ENCODE results near the gene LRMDA.

LRMDA gene

DNA sequence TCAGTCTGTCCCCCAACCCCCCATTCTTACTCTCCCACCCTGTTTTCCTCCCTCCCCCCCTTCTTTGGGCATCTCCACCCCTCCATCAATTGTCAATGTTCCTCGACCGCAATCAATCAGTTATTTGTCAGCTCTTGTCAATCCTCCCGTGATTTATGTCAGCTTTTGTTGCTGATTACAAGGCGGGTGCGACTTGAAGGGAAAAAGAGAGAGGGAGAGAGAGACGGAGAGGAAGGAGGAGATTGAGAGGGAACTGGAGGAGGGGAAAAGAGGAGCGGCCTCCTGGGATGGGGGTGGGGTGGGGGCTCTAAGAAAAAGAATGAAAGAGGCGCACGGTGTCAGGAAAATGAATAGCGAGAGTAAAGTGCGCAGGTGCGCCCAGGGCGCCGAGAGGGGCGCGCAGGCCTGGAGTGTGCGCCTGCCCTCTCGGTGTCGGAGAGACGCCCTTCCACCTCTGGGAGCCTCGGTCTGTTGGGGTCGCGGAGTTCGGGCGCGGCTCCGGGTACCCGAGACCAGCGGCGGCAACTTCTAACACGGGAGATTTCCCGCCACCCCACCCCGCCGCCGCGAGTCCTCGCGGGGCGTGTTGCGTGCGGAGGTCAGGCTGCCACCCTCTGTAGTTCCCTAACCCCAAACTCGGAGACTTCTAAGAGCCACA, 28.8 kb upstream of the LRMDA start:
- FAIRE-seq, result no peak

GRCh38 chr10:75403144-75403938, 28.1 kb upstream of the LRMDA start:
- FAIRE-seq, result no peak

DNA sequence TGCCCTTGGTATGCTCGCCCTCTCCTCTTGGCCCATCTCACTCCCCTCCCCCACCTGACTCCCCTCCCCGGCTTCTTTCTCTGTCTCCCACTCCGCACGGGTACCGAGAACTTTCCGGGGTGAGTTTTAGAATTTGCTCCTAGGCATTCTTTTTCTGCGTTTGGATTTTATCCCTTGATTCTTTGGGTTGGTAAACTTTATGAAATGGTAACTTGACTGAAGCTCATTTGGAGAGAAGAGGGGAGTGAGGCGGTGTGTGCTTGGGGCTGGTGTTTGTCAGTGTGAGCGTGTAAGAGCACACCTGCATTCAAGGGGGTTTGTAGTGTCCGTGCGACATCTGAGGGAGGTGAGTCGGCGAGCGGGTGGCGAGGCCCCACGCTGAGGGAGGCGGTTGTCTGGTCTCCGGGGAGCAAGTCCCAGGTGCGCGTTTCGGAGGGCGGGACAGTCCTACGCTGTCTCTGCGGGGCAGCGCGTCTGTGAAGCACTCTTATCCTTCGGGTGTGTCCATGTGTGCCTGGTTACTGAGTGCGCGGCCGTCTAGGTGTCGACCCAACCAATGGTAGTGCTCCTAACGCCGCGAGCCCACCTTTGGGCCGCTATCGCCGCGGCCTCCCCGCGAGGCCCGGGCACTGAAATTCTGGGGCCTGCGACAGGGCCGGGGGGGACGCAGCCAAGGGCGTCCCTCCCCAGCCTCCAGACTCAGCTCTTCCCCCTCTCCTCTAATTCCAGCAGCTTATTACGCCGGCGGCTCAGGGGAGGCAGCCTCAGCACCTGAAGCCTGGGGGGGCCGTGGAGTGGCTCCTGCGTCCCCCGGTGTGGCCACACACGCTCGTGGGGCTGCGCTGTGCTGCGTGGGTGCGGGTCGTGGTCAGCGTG, 27.2 kb upstream of the LRMDA start:
- FAIRE-seq, result no peak

DNA sequence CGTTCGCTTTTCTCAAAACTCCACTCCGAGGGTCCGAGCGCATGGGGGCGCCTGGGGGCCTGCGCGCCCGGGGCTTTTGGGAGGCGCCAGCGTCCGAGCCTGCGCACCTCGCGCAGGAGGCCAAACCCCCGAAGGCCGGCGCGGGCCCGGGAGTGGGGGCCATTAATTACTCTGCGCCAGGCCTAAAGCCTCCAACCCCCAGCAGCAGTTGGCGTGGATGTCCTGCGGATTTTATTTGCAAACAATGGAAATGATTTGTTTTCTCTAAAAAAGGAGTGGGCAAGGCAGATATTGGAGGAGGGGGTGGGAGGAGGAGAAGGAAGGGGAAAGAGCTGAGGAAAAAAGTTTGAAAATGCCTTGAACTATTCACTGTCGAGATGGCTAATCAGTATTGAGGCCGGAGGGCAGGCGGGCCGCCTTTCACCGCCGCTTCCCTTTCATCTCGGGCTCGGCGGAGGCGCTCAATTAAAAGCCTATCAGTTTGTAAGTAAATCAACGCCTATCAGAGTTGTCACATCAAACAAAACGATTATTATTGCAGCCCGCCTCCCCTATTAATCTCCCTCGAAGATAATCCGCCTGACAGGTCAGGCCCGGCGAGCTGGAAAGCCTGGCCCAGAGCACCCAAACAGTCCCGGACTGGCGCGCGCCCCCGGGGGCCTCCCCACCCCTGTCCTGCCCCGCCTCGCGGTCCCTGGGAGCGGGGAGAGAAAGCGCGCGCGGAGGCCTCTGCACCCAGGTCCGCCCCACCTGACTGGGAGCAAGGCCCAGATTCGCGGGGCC, 26.4 kb upstream of the LRMDA start:
- no peak for FAIRE-seq

DNA sequence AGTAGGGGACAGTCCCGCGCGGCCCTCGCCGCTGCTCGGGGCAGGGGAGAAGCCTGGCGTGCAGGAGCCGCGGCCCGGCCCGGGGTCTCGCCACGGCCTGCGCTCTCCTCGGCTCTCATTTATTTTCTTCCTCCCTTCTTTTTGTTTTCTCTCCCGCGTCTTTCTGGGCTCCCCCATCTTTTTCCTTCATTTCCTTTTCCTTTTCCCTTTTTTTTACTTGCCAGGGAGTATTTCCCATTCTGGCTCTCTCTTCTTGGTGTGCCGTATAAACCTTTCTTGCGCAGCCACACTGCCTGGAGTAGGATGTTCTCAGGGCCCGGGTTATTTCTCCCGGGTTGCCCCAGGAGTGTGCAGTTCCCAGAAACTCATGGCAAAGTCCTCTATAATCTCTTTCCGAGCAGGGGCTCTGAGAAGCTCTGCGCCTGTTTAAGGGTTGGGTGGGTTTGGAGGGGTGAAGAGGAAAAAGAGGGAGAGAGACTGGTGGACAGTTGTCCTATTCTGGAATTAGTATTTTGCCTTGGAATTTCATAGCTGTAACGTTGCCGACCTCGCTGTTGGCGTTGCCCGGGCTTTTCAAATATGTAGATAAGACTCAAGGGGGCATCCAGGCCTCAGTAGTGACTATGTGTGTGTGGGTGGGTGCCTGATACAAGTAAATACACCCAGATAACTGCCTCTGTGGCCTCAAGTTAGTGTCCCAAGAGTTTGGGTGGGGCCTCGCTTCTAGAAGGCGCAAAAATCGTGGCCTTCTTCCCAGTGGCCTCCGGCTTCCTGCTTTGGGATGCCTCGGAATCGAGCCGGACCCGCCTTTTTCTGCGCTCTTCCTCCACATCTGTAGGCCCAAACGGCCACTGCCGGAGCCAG, 25.6 kb upstream of the LRMDA start:
- no peak for FAIRE-seq

DNA sequence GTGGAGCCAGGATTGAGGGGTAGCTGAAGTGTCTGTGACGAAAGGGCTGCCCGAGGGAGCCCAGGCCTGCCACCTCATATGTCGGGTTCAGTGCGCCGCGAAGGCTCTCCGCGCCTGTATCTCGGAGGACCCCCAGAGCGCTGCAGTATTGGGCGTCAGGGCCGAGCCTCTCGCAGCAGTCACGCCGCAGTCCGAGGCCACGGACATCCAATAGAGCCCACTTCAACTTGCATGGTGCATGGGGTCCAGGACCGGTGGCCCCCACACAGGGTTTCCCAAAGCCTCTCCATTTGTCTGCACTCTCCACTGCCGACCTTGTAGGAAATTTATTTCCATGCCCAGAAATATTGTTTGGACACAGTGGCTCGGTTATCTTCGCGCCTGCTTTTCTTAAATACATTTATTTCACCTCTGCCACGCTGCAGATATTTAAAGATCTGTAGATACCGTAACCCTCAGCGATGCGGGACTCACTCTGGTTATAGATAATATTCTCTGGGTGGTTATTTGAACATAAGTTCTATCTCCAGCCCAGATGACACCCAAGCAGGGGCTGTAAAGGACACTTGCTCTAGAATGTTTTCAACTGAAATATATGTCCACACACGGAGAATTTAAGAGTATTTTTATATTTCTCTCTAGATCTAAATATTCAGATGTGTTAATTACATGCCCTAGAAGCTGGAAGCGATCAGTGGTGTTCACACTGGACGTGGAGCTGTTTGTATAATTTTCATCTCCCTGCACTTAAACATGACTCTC, 24.8 kb upstream of the LRMDA start:
- FAIRE-seq, result no peak

DNA sequence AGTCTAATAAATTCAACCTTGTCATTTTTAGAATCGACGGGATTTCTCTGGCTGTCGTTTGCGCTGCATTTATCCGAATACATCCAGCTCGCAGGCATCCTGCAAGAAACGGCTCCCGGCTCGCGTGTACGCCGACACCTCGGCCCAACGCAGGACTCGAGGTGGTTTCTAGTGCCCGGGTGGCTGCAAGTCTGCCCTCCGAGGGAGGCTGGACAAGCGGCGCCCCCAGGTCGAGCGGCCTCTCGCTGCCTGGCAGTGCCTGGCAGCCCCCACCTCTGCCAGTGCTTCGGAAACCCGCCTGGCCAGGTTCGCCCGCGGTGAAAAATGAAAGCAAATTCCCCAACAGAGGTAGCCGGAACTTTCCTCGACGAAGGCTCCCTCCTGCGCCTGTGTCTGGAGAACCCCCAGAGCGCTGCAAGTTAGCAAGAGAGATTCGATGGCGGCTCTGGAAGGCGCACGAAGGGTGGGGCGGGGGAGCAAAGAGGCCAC, 24.2 kb upstream of the LRMDA start:
- FAIRE-seq, result no peak

DNA sequence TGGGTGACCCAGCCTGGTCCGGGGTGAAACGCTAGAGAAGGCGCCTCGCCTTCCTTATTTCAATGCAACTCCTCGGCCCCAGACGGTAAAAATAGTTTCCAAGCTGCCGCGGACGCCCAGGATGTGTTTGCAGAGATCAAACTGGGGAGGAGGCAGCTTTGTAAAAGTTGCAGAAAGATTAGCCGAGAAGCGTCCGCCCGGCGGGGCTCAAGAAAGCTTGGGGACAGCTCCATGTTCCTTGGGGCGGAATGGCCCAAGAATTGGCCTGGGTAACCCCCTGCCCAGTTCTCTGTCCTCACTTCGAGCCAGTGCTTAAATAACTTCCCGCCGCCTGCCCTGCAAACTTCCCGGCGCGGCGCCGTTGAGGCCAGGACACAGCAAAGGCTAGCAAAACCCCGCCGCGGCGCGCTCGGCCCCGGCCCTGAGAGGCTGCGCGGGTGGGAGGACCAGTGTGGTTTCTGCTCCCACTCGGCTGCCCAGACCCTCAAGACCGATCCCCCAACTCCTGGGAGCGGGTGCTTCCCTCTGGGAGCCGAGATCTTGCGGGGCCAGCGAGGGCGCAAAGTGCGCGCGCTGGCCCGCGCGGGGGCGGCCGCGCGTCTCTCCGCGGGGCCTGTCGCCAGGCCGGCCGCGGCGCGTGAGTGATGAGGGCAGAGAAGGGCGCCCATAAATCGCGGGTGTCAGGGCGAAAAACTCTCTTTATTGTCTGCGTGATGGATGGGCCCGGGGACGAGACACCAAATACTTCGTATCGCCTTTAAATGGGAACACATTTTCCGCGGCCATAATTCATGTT, 23.5 kb upstream of the LRMDA start:
- no peak for FAIRE-seq

DNA sequence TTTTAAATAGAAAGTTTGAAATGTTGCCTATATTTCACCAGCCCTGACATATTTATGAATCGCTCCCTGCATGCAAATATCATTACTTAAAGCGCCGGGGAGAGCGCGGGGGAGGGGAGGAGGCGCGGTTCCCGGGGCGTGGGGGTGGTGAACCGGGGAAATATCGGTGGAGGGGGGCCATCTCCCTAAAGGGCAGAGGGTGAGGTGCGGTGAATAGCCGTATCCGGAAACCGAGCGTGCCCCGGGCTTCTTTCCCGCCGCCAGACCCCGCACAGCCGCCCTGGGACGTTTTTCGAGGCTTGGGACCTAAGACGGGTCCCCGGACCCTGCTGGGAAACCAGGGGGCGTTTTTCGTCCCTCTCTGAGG, 22.9 kb upstream of the LRMDA start:
- no peak for FAIRE-seq

DNA sequence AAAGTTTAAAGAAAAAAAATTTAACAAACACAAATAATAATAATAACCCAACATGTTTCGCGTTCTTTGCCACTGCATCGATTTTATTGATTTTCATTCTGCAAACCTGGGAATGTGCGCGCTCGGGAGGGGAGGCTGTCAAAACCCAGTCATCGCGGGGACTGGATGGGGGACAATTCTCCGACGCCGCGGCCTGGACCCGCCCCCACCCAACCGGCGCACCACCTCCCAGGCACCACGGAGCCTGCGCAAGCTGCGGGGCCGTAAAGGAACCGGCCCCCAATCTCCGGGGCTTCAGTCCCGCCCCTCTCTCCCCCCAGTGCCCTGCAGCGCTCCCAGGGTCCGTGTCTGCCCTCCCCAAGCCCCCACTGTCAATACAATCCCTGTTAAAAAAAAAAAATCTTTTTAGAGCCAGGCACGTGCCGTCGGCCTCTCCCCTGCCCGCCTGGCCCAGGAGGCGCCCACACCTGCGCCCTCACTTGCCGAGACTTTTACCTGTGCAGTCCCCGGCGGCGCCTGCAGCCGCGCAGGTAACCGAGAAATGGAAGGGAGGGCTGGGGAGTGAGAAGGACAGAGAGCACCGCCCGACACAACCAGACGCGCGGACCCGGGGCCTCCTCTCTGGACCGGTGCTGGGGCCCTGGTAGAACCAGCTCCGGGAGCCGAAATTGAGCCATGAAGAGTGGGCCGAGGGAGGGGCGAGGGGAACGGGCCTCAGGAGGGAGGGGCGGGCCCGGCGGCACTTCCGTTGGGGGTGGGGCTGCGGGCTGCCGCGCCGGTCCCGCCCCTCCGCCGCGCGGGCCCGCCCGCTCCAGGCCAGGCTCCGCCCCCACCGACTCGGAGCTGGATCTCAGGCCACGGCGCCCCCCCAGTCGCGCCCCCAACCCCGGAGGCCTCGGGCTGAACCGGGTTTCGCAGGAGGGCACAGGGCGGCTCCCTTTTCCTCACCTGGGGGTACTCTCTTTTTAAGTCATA, 22.2 kb upstream of the LRMDA start:
- FAIRE-seq, result no peak

DNA sequence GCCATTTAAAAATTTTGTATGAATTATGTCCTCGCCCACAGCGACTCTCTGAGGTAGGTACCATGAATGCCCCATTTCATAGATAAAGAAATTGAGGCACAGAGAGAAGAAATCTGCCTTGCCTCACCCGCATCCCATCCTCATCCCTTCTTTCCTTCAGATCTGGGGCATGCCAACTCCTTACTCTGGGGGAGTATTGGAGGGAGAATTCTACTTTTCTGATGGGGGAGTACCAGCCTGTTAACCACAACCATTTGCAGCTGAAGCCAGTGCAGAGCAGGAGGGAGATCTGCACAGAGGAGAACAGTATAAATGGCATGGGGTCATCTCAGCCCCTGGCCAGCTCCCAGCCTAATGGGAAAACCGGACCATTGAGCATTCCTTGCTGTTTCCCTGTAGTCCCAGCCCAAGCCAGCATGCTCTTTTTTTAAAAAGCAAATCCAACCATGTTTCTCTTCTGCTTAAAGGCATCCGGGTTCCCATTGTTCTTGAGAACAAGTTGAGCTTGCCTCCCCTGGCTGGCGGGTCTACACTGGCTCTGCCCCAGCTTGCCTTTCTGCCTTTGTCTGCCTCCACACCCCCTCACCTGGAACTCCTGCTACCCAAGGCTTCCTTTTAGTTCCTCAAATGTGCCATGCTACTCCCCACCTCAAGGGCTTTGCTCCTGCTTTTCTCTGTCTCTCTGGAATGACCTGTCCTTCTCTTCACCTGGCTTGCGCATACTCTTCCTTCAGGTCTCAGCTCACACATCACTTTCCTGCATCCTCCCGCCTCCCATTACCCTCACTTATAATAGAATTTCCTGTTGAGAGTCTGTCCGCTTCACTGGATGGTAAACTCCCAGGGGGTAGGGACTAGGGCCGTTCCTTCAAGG, 21.1 kb upstream of the LRMDA start:
- FAIRE-seq, result no peak

DNA sequence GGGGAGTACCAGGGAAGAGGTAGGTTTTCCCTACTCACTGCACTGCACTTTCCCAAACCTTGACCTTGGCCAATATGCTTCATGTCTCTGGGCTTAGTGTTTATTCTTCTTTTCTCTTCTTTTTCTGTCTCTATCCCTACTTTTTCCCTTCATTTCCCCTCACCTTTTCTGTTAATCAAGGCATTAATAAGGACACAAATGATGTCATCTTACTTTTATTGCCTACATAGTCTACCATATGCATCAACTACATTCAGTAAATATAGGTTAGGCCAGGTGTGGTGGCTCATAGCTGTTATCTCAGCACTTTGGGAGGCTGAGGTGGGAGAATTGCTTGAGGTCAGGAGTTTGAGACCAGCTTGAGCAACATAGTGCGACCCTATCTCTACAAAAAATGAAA, 16.9 kb upstream of the LRMDA start:
- FAIRE-seq, result no peak

- FAIRE-seq, result no peak
Measured at GRCh38 chr10:75417522-75417927, 13.9 kb upstream of the LRMDA start.

DNA sequence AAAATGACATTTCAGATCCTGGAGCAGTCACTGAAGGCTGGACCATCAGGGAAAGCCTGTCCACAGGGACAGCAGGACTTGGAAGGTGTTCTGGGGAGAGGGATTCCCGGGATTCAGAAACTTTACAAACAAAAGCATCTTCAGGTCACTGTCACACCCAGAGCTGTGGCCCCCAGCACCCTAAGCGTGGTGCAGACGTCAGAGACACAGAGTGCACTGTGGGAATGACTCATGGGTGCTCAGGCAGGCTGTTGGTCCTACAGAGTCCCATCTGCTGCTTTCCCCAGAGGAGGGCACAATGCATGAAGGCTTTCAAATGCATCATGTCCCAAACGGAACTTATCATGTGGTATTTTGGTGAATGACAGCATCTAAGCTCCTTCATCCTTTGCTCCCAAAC, 13.1 kb upstream of the LRMDA start:
- no peak for FAIRE-seq

GRCh38 chr10:75418712-75419111, 12.7 kb upstream of the LRMDA start:
- FAIRE-seq, result no peak

GRCh38 chr10:75422913-75423312, 8.5 kb upstream of the LRMDA start:
- FAIRE-seq, result no peak

- FAIRE-seq, result no peak
Measured at GRCh38 chr10:75424571-75424970, 6.9 kb upstream of the LRMDA start.

All from G401.6 (cell line).